Lower leg skin (tissue), 4 donors: Measurements from ENCODE around the gene WDTC1. TPM values are rescaled to one million over a fixed set of nuclear protein-coding genes. Genes with fewer than 3 reads are reported as not detected.

Experiments
- DNase-seq, 2 donors: peaks; one replicate each; pipeline ENCODE4 v3.0.0-alpha.2; 2019; ENCODE audit warnings: low spot score in 2 of 2
- H3K4me3 ChIP-seq: fragments of 200-600 bp; sonication (generic); 2 replicates; pipeline ENCODE4 v1.5.1; 2017; ENCODE audit warnings: mild to moderate bottlenecking, low read depth; ENCODE audit not compliant: poor library complexity, severe bottlenecking
- POLR2A ChIP-seq, 2 donors: fragments of 450-650 bp; IDR thresholded peaks; one replicate each; pipeline ENCODE4 v1.6.1; 2016 to 2017; ENCODE audit warnings: antibody characterized with exemption in 2 of 2, mild to moderate bottlenecking in 1 of 2, moderate library complexity in 1 of 2
- WGBS, 2 donors: methylation state at CpG; one replicate each; pipeline ENCODE4 v1.1.5; 2018; 5-methylcytosine and 5-hydroxymethylcytosine counted together
- intact Hi-C: fragments of 100-400 bp; cut with DNase I; formaldehyde crosslinking; loops from one replicate; pipeline ENCODE4 v1.15.0; 2023; ENCODE audit warnings: low total_unique reads
- total RNA-seq, 4 donors: library from RNA; depleted of rRNA; stranded (reverse); fragments of >200 nt; gene quantifications; one replicate each; pipeline ENCODE4 v1.1.0, GENCODE V29; 2016
- TF ChIP-seq, protein P1 (sequence below), 3 donors: fragments of 450-650 bp; IDR thresholded peaks; one replicate each; pipeline ENCODE4 v1.5.1; 2016; ENCODE audit warnings: antibody characterized with exemption in 3 of 3, mild to moderate bottlenecking in 3 of 3, moderate library complexity in 2 of 3

The WDTC1 gene
- total RNA-seq, 4 donors from 2014 or later: 43.8 to 75.6 (median 65.1) TPM

DNA sequence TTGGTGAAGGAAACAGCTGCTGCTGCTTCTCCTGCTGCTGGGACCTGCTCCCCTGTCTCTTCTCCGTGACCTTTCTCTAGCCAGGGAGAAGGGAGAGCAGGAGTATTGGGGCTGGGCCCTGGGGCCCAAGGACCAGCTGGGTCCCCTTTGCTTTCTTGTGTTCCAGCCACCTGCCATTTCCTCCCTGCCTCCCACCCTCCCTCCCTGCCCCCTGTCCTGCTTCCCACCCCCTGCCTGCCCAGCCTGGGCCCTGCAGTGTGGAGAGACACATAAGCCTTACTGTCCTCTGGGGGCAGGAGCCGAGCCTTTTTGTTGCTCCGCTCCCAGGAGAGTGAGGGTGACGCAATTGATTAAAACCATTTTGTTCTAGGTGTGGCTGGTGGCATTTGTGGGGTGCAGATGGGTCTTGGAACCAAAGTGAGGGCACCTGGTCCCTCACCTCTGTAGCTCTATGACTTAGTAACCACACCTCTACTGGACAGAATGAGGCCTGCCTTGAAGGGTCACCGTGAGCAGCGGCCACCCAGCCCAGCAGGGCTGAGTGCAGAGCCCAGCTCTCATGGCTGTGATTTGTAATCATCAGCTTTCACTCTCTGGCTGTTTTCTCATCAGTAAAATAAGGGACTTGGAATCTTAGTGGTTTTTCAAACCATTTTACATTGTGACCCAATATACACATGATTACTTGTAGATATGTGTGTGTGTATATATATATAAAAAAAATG, 73.6 kb downstream of the WDTC1 start:
- 81 to 83% methylated on average over 6 of the region's 6 CpGs for WGBS, 2 donors
- intact Hi-C loops: loop anchor here (10.0 kb wide), 1 partner anchor 357 kb away; no protein-coding TSS in a partner anchor
- DNase-seq: no peak
- no peak overlapping the region for H3K4me3 ChIP-seq
- TF ChIP-seq, protein P1, sequence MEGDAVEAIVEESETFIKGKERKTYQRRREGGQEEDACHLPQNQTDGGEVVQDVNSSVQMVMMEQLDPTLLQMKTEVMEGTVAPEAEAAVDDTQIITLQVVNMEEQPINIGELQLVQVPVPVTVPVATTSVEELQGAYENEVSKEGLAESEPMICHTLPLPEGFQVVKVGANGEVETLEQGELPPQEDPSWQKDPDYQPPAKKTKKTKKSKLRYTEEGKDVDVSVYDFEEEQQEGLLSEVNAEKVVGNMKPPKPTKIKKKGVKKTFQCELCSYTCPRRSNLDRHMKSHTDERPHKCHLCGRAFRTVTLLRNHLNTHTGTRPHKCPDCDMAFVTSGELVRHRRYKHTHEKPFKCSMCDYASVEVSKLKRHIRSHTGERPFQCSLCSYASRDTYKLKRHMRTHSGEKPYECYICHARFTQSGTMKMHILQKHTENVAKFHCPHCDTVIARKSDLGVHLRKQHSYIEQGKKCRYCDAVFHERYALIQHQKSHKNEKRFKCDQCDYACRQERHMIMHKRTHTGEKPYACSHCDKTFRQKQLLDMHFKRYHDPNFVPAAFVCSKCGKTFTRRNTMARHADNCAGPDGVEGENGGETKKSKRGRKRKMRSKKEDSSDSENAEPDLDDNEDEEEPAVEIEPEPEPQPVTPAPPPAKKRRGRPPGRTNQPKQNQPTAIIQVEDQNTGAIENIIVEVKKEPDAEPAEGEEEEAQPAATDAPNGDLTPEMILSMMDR (IDR thresholded peaks at IDR 0.05): no peak
- no peak for TF ChIP-seq POLR2A (IDR thresholded peaks at IDR 0.05)

DNA sequence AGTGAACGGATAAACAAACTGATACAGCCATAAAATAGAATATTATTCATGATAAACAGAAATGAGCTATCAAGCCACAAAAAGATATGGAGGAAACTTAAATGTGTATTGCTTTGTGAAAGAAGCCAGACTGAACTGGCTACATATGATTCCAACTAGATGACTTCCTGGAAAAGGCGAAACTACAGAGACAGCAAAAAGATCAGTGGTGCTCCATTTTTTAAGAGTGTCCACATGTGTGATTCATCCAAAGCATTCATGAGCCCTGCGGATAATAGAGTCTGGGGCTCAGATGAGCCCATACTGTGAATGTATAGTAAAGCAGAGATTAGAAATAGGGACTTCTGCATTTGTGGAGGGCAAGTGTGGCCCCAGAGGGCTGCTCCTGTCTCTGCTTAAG, 79.7 kb downstream of the WDTC1 start:
- intact Hi-C loops: no loop called here
- no peak for TF ChIP-seq POLR2A (IDR thresholded peaks at IDR 0.05)
- TF ChIP-seq, protein P1 (IDR thresholded peaks at IDR 0.05): no peak
- 58 to 61% methylated on average over 3 of the region's 3 CpGs for WGBS, 2 donors
- DNase-seq: no peak
- H3K4me3 ChIP-seq: no peak overlapping the region

DNA sequence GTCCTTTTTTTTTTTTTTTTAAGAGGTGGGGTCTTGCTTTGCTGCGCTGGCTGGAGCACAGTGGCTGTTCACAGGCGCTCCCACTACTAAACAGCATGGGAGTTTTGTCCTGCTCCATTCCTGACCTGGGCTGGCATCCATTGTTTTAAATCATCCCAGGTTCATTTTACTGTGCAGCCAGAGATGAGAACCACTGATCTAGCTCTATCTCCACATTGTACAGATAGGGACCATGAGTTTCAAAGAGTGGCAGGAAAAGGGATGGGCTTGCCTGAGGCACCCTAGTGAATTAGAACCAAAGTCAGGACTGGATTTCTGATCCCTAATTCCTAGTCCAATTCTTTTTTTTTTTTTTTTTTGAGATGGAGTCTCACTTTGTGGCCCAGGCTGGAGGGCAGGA, 80.3 kb downstream of the WDTC1 start:
- WGBS, 2 donors: 42 to 47% methylated on average over 2 of the region's 2 CpGs
- no peak overlapping the region for H3K4me3 ChIP-seq
- DNase-seq: no peak
- intact Hi-C loops: no loop called here
- TF ChIP-seq, protein P1 (IDR thresholded peaks at IDR 0.05): no peak
- no peak for TF ChIP-seq POLR2A (IDR thresholded peaks at IDR 0.05)

DNA sequence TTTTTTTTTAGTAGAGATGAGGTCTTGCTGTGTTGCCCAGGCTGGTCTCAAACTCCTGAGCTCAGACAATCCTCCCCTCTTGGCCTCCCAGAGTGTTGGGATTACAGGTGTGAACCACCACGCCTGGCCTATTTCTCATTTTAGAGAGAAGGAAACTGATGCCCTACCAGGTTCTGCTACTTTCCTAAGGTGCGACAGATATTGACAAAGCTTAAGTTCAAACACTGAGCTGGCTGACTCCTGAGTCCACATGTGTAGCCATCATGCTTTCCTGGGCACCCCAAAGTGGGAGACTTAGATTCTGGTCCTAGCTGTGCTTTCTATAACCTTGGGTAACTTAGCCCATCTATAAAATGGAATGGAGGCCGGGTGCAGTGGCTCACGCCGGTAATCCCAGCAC, 82.4 kb downstream of the WDTC1 start:
- no peak overlapping the region for H3K4me3 ChIP-seq
- intact Hi-C loops: no loop called here
- DNase-seq: no peak
- TF ChIP-seq, protein P1 (IDR thresholded peaks at IDR 0.05): no peak
- no peak for TF ChIP-seq POLR2A (IDR thresholded peaks at IDR 0.05)
- WGBS, 2 donors: 69 to 75% methylated on average over 5 of the region's 5 CpGs

DNA sequence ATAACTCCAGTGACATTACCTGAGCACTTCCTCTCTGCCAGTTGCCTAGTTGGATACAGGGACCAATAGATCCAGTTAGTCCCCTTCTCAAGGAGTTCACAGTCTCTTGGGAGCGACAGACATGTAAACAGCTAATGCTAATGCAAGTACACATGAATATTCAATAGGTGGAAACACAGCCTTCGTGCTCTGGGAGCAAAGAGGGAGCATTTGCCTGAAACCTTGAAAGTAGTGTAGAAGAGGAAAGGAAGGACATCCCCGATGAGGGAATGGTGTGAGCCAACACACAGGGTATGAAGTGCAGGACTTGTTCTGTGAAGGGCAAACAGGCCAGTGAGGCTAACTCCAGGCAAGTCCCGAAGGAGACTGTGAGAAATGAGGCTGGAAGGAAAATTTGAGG, 83.7 kb downstream of the WDTC1 start:
- DNase-seq: no peak
- WGBS, 2 donors: 22 to 30% methylated on average over 4 of the region's 4 CpGs
- intact Hi-C loops: no loop called here
- TF ChIP-seq, protein P1 (IDR thresholded peaks at IDR 0.05): no peak
- no peak for TF ChIP-seq POLR2A (IDR thresholded peaks at IDR 0.05)
- no peak overlapping the region for H3K4me3 ChIP-seq

DNA sequence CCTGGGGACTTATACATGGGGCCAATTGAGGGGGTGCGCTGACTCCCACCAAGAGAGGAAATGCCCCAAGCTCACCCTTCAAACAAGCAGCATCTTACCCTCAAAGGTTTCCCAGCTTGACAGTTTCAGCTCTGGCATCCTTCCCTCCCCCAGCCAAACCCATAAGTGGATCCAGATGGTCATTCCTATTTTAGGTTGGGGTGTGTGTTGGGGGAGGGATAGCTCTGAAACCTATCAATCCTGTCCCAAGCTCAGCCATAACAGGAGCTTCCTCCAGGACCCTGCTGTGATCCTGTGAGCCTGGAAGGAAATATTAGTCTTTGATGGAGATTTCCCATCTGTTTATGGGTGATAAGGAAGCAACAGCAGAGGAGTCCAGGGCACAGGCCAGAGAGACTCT, 84.2 kb downstream of the WDTC1 start:
- no peak for DNase-seq
- intact Hi-C loops: no loop called here
- no peak overlapping the region for H3K4me3 ChIP-seq
- 42 to 67% methylated on average over 1 of the region's 1 CpG for WGBS, 2 donors
- TF ChIP-seq, protein P1 (IDR thresholded peaks at IDR 0.05): no peak
- no peak for TF ChIP-seq POLR2A (IDR thresholded peaks at IDR 0.05)
